ENCODE measurements around the gene RPL10A. TPM values are rescaled to one million over a fixed set of nuclear protein-coding genes. Genes with fewer than 3 reads are reported as not detected.
A peak's percentile ranks its signal among the peaks of the same experiment; 100 is the strongest.

RPL10A gene
- total RNA-seq: 1,717 and 1,733 TPM in 2 replicates
- long read RNA-seq, transcript RPL10A-201 (6 exons, 716 nt): major isoform, 1,002 of 1,124 reads
- long read RNA-seq, transcript RPL10A-203 (5 exons, 1,069 nt): minor isoform, 10 of 1,124 reads
- long read RNA-seq, transcript RPL10A-202 (5 exons, 1,063 nt): minor isoform, 32 of 1,124 reads
- long read RNA-seq, partial matches to known transcripts: 50 of 1,124 reads
- long read RNA-seq, other reads (novel, unspliced or antisense): 29 of 1,124 reads

GRCh38 chr6:35468181-35468979 lies at the start of gene RPL10A:
RPL10A (plus strand) TSS chr6:35468401; CDS start chr6:35468435, 34 bp downstream.
- H3K9me3 Mint-ChIP-seq: no peaks in the 10 kb centered on the region
- peak within 1 kb of the TSS; percentile 98 for H3K4me3 Mint-ChIP-seq
- H3K27me3 Mint-ChIP-seq (ENCODE audit: low read depth): peaks cover 12% of the 10 kb centered on the region
- peak; percentile 92 for DNase-seq (ENCODE audit: low read depth, low spot score)
- H3K27ac Mint-ChIP-seq (ENCODE audit: unreplicated experiment): peak within 1 kb of the TSS; percentile 99
- peak; percentile 98 for TF ChIP-seq CTCF (conservative IDR thresholded peaks at IDR 0.05)
- H3K36me3 Mint-ChIP-seq (ENCODE audit: low read depth): peaks cover 35% of the 10 kb centered on the region
- H3K4me1 Mint-ChIP-seq: peaks cover 43% of the 10 kb centered on the region

- no peaks in the 10 kb centered on the region for H3K9me3 Mint-ChIP-seq
- H3K27ac Mint-ChIP-seq (ENCODE audit: unreplicated experiment): no peak overlapping the region
- TF ChIP-seq CTCF (conservative IDR thresholded peaks at IDR 0.05): peak; percentile 23
- no peak for DNase-seq (ENCODE audit: low read depth, low spot score)
- peaks cover 3% of the 10 kb centered on the region for H3K36me3 Mint-ChIP-seq (ENCODE audit: low read depth)
- no peaks in the 10 kb centered on the region for H3K27me3 Mint-ChIP-seq (ENCODE audit: low read depth)
- H3K4me3 Mint-ChIP-seq: no peak overlapping the region
- H3K4me1 Mint-ChIP-seq: peaks cover 19% of the 10 kb centered on the region
Measured at GRCh38 chr6:35419417-35419816, 48.8 kb upstream of the RPL10A start.

- Mint-ChIP-seq H3K36me3 (ENCODE audit: low read depth) (peaks cover 6% of the 10 kb centered on the region), H3K27ac (ENCODE audit: unreplicated experiment) (no peak overlapping the region), H3K27me3 (ENCODE audit: low read depth) (no peaks in the 10 kb centered on the region), H3K9me3 (no peaks in the 10 kb centered on the region), H3K4me1 (peaks cover 19% of the 10 kb centered on the region), H3K4me3 (no peak overlapping the region)
- DNase-seq (ENCODE audit: low read depth, low spot score): no peak
- TF ChIP-seq CTCF (conservative IDR thresholded peaks at IDR 0.05): no peak
Measured at GRCh38 chr6:35419961-35420360, 48.2 kb upstream of the RPL10A start.

- no peak for DNase-seq (ENCODE audit: low read depth, low spot score)
- Mint-ChIP-seq H3K36me3 (ENCODE audit: low read depth) (peaks cover 15% of the 10 kb centered on the region), H3K4me3 (no peak overlapping the region), H3K4me1 (peaks cover 10% of the 10 kb centered on the region), H3K9me3 (peaks cover 8% of the 10 kb centered on the region), H3K27me3 (ENCODE audit: low read depth) (no peaks in the 10 kb centered on the region), H3K27ac (ENCODE audit: unreplicated experiment) (no peak overlapping the region)
- no peak for TF ChIP-seq CTCF (conservative IDR thresholded peaks at IDR 0.05)
Measured at GRCh38 chr6:35425284-35425683, 42.9 kb upstream of the RPL10A start.

- Mint-ChIP-seq H3K9me3 (peaks cover 8% of the 10 kb centered on the region), H3K27me3 (ENCODE audit: low read depth) (no peaks in the 10 kb centered on the region), H3K4me1 (peaks cover 10% of the 10 kb centered on the region), H3K27ac (ENCODE audit: unreplicated experiment) (peak overlapping the region; percentile 84), H3K4me3 (no peak overlapping the region), H3K36me3 (ENCODE audit: low read depth) (peaks cover 15% of the 10 kb centered on the region)
- no peak for DNase-seq (ENCODE audit: low read depth, low spot score)
- TF ChIP-seq CTCF (conservative IDR thresholded peaks at IDR 0.05): no peak
Measured at GRCh38 chr6:35426074-35426473, 42.1 kb upstream of the RPL10A start.

Measured in neural crest cell (in vitro differentiated cells).